HG02763 (cell line): Measurements from ENCODE around the gene RAD51B.

ENCODE experiments used
- ATAC-seq: cut with Tn5 transposase; IDR thresholded peaks from one replicate; pipeline ENCODE4 v1.9.1; 2021; ENCODE audit warnings: mild to moderate bottlenecking, moderate library complexity; ENCODE audit not compliant: unreplicated experiment

Gene RAD51B

GRCh38 chr14:68682166-68683103, 862.9 kb downstream of the RAD51B start:
- ATAC-seq: no peak

- ATAC-seq: no peak
Measured at GRCh38 chr14:68683326-68683725, 863.7 kb downstream of the RAD51B start.

DNA sequence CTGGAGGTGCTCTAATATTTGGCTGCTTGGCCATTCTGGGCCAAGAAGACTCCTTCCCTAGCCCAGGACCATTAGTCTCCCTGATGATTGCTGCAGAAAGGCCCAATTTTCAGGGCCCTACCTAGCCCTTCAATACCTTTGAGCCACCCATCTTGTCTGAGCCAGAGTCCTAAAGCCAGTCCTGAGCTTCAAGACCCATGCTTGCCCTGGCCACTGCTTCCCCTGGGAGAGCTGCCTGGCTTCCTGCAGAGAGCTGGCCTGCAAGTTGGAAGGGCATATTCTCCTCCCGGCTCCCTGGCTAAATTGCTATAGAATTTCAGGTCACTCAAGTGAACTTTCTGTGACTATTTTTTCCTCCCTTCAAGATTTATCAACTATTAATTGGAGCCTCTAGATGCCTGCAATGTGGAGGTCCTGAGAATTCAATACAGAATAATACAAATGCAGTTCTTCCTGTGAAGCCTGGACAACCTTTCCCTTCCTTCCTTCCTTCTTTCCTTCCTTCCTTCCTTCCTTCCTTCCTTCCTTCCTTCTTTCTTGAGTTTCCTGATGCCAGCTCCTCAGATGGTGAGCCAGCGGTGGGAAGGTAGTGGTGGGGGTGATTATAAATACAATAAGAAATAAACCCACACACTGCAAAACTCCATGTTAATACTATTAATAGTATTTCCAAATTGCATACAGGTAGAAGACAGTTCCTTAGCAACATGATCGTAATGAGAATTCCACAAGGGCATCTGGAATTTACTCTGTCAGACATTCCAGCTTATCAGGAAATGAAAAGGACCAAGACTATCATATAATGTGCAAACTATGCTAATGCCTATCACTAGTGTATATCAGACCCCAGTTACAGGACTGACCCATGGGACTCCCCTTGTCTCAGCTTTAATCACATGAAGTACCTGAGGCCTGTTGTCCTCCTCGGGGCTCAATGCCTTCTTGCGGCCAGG, 865.2 kb downstream of the RAD51B start:
- no peak for ATAC-seq

GRCh38 chr14:68685419-68686204, 866.0 kb downstream of the RAD51B start:
- ATAC-seq: peak; percentile 74

- ATAC-seq: no peak
Measured at GRCh38 chr14:68686205-68686465, 866.6 kb downstream of the RAD51B start.

- no peak for ATAC-seq
Measured at GRCh38 chr14:68686724-68687123, 867.1 kb downstream of the RAD51B start.

DNA sequence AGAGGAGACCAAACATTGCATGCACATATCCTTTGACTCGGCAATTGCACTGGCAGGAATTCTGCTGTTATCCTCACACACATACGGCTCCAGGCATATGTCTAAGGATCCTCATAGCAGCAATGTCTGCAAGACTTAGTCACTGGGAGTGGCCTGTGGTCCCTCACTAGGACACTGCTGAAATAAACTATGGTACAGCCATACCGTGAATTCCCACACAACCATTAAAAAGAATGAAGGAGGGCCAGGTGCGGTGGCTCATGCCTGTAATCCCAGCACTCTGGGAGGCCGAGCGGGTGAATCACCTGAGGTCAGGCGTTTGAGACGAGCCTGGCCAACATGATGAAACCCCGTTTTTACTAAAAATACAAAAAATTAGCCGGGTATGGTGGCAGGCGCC, 868.2 kb downstream of the RAD51B start:
- no peak for ATAC-seq

DNA sequence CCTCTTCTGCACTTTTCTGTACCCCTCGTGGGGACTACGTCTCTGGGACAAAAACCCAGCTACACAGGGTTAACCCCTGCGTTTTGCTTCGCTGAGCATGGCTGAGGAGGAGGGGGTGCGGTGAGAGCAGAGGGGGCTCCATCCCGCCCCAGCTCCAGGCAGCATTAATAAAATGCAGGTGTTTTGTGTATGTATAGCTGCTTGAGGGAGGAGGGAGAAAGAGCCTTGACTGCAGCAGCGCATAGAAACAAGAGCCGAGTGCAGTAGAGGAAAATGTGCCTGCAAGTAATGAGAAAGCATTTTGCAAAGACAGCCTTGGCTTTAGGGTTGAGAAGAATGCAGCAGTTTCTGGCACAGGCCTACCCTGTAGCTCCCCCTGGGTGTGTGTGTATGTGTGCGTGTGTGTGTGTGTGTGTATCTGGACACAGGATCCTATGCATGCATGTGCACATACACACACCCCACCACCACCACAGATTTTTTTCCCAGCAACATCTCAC, 869.3 kb downstream of the RAD51B start:
- ATAC-seq: no peak

DNA sequence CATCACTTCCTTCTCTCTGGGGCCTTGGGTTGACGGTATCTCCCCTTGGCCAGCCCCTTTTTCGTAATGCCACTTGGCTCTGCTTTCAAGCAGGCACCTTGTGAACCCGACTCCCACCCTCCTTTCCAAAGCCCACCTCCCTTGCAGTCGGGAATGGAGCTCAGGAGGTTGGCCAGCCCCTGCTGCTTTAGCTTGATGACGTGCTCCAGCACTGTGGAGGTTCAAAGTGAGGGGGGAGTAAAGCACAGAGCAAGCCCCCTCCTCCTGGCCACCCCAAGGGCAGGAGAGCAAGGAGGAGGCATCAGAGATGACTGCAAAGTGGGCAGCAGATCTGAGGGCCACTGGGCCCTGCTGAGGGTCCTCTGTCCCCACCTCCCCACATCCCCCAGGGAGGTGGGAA, 869.9 kb downstream of the RAD51B start:
- ATAC-seq: no peak

DNA sequence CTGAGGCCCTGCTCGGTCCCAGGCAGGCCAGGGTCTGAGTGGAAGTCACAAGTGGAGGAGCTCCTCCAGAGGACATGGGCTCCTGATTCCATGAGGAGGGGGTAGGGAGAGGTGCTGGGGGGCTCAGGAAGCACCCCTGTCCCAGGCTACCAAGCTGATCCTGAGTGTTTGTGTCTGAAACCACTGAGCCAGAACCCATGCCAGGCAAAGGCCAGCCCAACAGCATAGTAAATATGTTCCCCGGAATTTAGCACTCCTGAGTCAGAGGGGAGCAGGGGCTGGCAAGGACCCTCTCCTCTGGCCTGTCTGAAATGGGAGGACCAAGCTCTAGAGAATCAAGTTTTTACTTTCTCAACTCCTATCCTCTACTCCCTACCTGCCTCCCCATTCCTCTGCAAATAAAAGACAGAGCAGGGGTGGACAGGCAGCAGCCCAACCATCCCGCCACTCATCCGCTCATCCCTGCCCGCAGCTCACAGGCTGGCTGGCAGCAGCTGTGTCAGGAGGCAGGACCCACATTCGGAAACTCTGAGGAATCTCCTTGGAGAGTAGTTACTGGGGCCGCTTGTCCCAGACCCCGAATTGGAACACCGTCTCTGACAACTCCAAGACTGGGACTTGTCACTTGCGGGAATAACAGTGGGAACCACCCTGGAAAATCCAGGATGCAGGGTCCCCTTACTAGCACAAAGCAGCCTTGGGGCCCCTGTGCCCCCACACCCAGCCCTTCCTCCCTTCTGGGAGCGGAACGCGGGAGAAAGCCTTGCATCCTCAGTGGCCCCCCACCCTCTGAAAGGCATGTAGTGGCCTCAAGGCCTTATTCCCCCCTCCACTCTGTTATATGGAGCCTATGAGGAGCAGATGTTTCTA, 870.7 kb downstream of the RAD51B start:
- ATAC-seq: no peak

DNA sequence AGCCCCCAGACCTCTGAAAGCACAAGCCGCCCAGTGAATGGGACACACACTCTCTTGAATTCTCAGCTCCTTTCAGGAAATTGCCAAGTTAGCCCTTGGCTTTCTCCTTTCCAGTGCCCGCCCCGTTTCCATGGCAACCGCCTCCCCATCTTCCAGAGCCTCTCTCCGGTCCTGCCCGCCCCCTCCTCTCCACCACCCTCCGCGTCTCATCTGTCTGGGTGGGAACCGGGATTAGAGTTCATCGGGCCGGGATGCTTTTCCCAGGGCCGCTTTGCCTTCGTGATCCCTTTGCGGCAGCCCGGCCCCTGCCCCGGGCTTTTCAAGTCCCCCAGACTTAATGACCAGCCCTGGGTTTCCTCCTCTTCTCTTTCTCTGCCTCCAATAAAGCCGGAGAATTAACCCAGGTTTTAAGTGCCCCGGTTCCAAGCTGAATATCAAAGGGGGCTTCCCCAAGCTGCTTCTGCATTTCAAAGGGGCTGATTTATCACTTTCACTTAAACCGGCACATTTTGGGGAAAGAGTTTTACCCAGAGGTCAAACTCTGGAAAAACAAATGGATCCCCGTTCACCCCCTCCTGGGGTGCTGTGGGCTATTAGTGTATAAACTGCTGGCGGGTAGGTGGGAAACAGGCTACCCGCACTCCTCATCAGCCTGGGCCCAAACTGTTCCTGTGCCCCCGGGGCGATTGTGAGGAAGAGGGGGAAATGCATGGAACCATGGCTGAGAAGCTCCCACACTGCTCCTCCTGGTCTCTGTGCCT, 871.6 kb downstream of the RAD51B start:
- no peak for ATAC-seq

- ATAC-seq: no peak
Measured at GRCh38 chr14:68691792-68692118, 872.2 kb downstream of the RAD51B start.

GRCh38 chr14:68692216-68692615, 872.6 kb downstream of the RAD51B start:
- no peak for ATAC-seq

DNA sequence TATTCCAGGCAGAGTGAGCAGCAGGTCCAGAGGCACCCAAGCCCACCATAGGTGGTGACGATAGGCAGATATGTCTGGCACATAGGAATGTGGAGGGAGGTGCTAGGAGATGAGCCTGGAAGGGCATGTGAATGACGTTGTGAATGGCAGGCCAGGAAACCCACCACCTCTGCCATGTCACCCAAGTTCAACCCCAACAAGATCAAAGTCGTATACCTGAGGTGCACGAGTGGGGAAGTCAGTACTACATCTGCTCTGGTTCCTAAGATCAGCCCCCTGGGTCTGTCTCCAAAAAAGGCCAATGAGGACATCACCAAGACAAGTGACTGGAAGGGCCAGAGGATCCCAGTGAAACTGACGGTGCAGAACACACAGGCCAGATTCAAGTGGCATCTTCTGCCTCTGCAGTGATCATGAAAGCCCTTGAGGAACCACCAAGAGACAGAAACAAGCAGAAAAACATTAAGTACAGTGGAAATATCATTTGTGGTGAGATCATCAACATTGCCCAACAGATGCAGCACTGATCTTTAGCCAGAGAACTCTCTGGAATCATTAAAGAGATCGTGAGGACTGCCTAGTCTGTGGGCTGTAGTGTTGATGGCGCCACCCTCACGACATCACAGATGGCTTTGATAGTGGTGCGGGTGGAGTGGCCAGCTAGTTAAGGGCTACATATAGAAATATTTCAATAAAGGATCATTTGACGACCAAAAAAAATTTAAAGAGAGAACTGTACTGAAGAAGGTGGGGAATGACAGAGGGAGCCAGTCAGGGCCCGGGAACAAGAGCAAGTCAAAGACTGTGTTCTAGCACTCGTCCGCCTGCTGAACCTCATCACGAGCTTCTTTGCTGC, 873.6 kb downstream of the RAD51B start:
- no peak for ATAC-seq

DNA sequence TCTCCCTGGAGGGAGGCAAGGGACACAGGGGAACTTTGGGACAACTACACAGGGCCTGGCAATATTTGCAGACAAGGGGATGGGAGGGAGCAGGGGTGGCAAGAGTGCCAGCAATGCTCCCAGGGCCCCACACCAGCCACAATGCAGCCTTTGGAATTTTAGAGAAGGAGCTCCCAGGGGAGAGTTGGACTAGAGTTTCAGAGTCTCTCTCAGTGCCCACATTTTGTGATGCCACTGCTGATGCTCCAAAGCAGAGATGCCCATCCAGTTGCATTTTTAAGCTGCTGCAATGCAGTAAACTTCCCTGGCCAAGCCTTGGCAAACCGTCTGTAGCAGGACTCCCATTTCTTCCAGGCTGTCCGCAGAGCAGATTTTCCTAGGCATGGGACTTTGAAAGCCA, 874.3 kb downstream of the RAD51B start:
- no peak for ATAC-seq

DNA sequence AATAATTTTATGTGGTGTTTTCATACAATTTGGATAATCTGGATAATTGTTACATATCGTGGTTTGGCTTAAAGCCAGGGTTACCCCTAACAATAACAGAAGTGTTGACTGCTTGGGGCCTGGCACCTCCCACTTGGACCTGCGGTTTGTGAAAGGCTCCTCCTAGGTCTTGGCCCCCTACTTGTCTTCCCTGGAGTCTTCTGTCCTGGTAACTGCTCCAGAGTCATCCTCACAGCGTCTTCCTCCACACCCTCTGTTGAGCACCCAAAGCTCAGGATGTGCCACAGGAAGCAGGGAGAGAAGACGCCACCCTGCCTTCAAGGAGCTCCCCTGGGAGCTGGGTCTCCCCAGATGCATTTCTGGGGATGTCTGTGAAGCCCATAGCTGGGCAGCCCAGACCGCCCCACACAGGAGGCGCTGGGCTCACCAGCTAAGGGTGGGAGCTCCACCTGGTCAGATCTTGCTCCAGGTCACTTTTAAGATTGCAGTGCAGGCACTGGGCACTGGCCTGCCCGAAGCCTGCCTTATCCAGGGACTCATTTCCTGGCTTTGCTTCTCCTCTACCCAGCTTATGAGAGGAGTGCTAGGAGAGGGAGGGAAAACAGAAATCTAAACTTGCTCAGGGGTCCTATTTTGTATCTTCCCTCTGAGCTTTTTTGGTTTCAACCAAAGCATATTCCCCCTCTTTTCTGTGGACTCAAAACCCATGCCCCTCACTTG, 875.1 kb downstream of the RAD51B start:
- ATAC-seq: no peak

GRCh38 chr14:68695326-68695768, 875.8 kb downstream of the RAD51B start:
- peak; percentile 76 for ATAC-seq

- no peak for ATAC-seq
Measured at GRCh38 chr14:68695856-68696255, 876.3 kb downstream of the RAD51B start.
